Measurements from ENCODE around the gene ZNF48. TPM values are rescaled to one million over a fixed set of nuclear protein-coding genes. Genes with fewer than 3 reads are reported as not detected.
"Not testable (repeated sequence)": the region's sequence is repeated elsewhere in the genome, so short reads cannot be mapped to it uniquely, and the experiment has no call there.

The ZNF48 gene
- total RNA-seq, 6 donors from 2014 or later: 6.8 to 29.2 (median 10.9) TPM

GRCh38 chr16:30382111-30382881 is 12.9 kb upstream of the ZNF48 start, which contains the start of gene SEPTIN1:
Gene SEPTIN1 (minus strand): TSS chr16:30382561. CDS start chr16:30382542, 19 bp downstream.
- TF ChIP-seq CTCF (IDR thresholded peaks at IDR 0.05) (no peak), POLR2A (IDR thresholded peaks at IDR 0.05) (peak in 1 of 4 donors; percentile 34), EP300 (IDR thresholded peaks at IDR 0.05) (no peak), POLR2AphosphoS5 (IDR thresholded peaks at IDR 0.05) (peak in 1 of 2 donors; percentile 15)
- 50 to 64% methylated on average over 3 to 12 of the region's 12 CpGs for WGBS, 2 donors
- Histone ChIP-seq H3K27me3 (no peaks in the 10 kb centered on the region), H3K4me3 (peak within 1 kb of the TSS in 3 of 4 donors; percentile 7 to 33 (median 23)), H3K27ac (peak within 1 kb of the TSS in 2 of 4 donors; percentile 49 to 57), H3K36me3 (no peaks in the 10 kb centered on the region), H3K9me3 (no peaks in the 10 kb centered on the region), H3K4me1 (peaks cover 8 to 11% (median 9%) of the 10 kb centered on the region in 4 donors)
- peak in 1 of 2 donors; percentile 42 for DNase-seq
- no peak for ATAC-seq (ENCODE audit: low FRiP score in 2 of 2)

GRCh38 chr16:30383521-30383920 is 11.7 kb upstream of the ZNF48 start:
- H3K27ac ChIP-seq: no peak overlapping the region
- WGBS, 2 donors: 48 to 70% methylated on average over 2 of the region's 2 CpGs

GRCh38 chr16:30394592-30395154 is 547 bp upstream of the ZNF48 start:
- Histone ChIP-seq H3K9me3 (no peaks in the 10 kb centered on the region), H3K4me1 (peaks cover 12 to 37% (median 19%) of the 10 kb centered on the region in 4 donors), H3K27ac (peak overlapping the region; percentile 56 to 84 (median 78)), H3K27me3 (no peaks in the 10 kb centered on the region), H3K36me3 (peaks cover 0 to 18% (median 10%) of the 10 kb centered on the region in 4 donors), H3K4me3 (peak overlapping the region; percentile 62 to 95 (median 89))
- WGBS, 2 donors: 10 to 11% methylated on average over 30 to 31 of the region's 31 CpGs
- ATAC-seq (ENCODE audit: low FRiP score in 2 of 2) (peak in 1 of 2 donors; percentile 66), DNase-seq (no peak)
- TF ChIP-seq POLR2AphosphoS5 (IDR thresholded peaks at IDR 0.05) (no peak), CTCF (IDR thresholded peaks at IDR 0.05) (no peak), POLR2A (IDR thresholded peaks at IDR 0.05) (no peak), EP300 (IDR thresholded peaks at IDR 0.05) (no peak)

More at GRCh38 chr16:30383521-30383920, 11.7 kb upstream of the ZNF48 start:
- no peaks in the 10 kb centered on the region for H3K27me3 ChIP-seq
- TF ChIP-seq POLR2A (IDR thresholded peaks at IDR 0.05) (no peak), EP300 (IDR thresholded peaks at IDR 0.05) (no peak), CTCF (IDR thresholded peaks at IDR 0.05) (no peak), POLR2AphosphoS5 (IDR thresholded peaks at IDR 0.05) (no peak)
- DNase-seq (no peak), ATAC-seq (ENCODE audit: low FRiP score in 2 of 2) (no peak)
- H3K4me1 ChIP-seq: peaks cover 5 to 8% (median 7%) of the 10 kb centered on the region in 4 donors
- no peak overlapping the region for H3K4me3 ChIP-seq
- H3K36me3 ChIP-seq: no peaks in the 10 kb centered on the region
- no peaks in the 10 kb centered on the region for H3K9me3 ChIP-seq

GRCh38 chr16:30395992-30396585 is 869 bp downstream of the ZNF48 start:
- H3K4me1 ChIP-seq: peaks cover 17 to 51% (median 22%) of the 10 kb centered on the region in 4 donors
- no peaks in the 10 kb centered on the region for H3K27me3 ChIP-seq
- DNase-seq (no peak), ATAC-seq (ENCODE audit: low FRiP score in 2 of 2) (no peak)
- peak overlapping the region; percentile 62 to 95 (median 89) for H3K4me3 ChIP-seq
- peak overlapping the region; percentile 56 to 84 (median 72) for H3K27ac ChIP-seq
- no peaks in the 10 kb centered on the region for H3K9me3 ChIP-seq
- WGBS, 2 donors: 10 to 15% methylated on average over 13 of the region's 13 CpGs
- H3K36me3 ChIP-seq: peaks cover 0 to 18% (median 10%) of the 10 kb centered on the region in 4 donors
- TF ChIP-seq POLR2A (IDR thresholded peaks at IDR 0.05) (no peak), CTCF (IDR thresholded peaks at IDR 0.05) (no peak), POLR2AphosphoS5 (IDR thresholded peaks at IDR 0.05) (no peak), EP300 (IDR thresholded peaks at IDR 0.05) (no peak)

- H3K27ac ChIP-seq; ATAC-seq (ENCODE audit: low FRiP score in 2 of 2); H3K27me3 ChIP-seq; H3K9me3 ChIP-seq; H3K4me3 ChIP-seq; DNase-seq: not testable (repeated sequence)
- peaks cover 17 to 56% (median 22%) of the 10 kb centered on the region in 4 donors for H3K4me1 ChIP-seq
- H3K36me3 ChIP-seq: peaks cover 0 to 18% (median 10%) of the 10 kb centered on the region in 4 donors
- WGBS, 2 donors: 72 to 89% methylated on average over 4 of the region's 4 CpGs
Observed at GRCh38 chr16:30396627-30397026, 1.4 kb downstream of the ZNF48 start.
